ENCODE measurements around the gene REV3L.

Gene REV3L

GRCh38 chr6:111468329-111469012 lies 14.5 kb downstream of the REV3L start:
- no peaks in the 10 kb centered on the region for H4K20me1 ChIP-seq (ENCODE audit: insufficient read depth)
- no peak overlapping the region for H3K9ac ChIP-seq
- no peak overlapping the region for H3K4me2 ChIP-seq
- no peak overlapping the region for H3K27ac ChIP-seq
- no peak overlapping the region for H3K4me3 ChIP-seq (IDR thresholded peaks at IDR 0.05; ENCODE audit: insufficient read depth, low read depth, low read length)
- no peak for TF ChIP-seq CTCF (conservative IDR thresholded peaks at IDR 0.05; ENCODE audit: low read depth, low read length)
- no peak overlapping the region for H2AFZ ChIP-seq (ENCODE audit: low read depth)
- H3K4me1 ChIP-seq (ENCODE audit: low read depth, poor library complexity, severe bottlenecking) = peaks cover 6% of the 10 kb centered on the region
- H3K36me3 ChIP-seq (ENCODE audit: insufficient read depth) = no peaks in the 10 kb centered on the region
- H3K79me2 ChIP-seq (ENCODE audit: insufficient read depth, low read depth) = peaks cover 13% of the 10 kb centered on the region
- no peaks in the 10 kb centered on the region for H3K27me3 ChIP-seq (ENCODE audit: insufficient read depth, low read depth)

DNA sequence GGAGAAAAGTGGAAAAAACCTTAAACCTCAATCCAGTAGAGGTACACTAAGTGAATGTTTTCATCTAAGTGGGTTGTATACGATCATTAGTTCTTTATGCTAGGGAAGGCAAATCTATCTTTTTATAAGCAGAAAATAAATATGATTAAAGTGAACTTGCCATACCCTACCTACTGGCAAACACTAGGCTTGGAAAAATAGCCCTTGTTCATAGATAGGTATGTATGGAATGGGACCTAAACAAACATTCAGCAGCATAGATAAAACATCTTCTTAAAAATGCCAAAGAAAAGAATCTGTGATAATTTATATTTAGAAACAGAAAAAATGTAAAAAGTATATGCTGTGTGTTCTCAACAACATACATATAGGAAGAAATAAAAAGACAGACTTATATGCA lies 18.8 kb downstream of the REV3L start:
- Histone ChIP-seq H3K4me2 (no peak overlapping the region), H3K4me1 (ENCODE audit: low read depth, poor library complexity, severe bottlenecking) (peaks cover 11% of the 10 kb centered on the region), H3K79me2 (ENCODE audit: insufficient read depth, low read depth) (peaks cover 3% of the 10 kb centered on the region; the same call in 1 of the 2 replicates), H3K4me3 (IDR thresholded peaks at IDR 0.05; ENCODE audit: insufficient read depth, low read depth, low read length) (no peak overlapping the region), H4K20me1 (ENCODE audit: insufficient read depth) (no peaks in the 10 kb centered on the region), H3K36me3 (ENCODE audit: insufficient read depth) (no peaks in the 10 kb centered on the region), H3K27ac (no peak overlapping the region), H3K27me3 (ENCODE audit: insufficient read depth, low read depth) (no peaks in the 10 kb centered on the region), H2AFZ (ENCODE audit: low read depth) (no peak overlapping the region), H3K9ac (no peak overlapping the region)
- TF ChIP-seq CTCF (conservative IDR thresholded peaks at IDR 0.05; ENCODE audit: low read depth, low read length) = no peak

DNA sequence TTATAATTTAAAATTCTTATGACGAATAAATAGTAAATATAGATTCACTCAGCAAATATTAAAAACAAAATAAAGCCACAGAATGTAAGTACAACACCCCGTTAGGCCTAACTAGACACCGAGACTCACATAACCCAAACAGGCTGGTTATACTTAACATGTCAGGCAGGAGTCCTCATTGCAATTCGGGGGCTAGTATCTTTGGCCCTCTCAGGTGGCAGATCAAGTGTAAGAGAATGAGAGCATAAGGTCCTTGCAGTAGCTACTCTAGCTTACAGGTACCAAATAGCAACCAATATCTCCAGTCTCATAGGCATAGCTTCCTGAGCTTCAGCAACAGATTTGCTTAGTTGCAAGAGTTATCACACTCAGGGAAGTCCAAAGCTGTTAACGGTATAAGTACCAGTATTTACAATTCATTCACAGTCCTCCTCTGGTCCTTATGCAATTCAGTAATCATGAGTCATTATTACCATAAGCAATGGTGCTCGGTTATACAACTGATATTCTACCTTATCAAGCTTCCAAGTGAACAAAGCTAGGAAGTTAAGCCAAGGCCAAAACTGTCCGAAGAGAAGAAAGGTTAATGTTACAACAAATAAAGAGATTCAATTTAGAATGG lies 20.1 kb downstream of the REV3L start:
- Histone ChIP-seq H3K9ac (no peak overlapping the region), H3K36me3 (ENCODE audit: insufficient read depth) (no peaks in the 10 kb centered on the region), H3K27ac (no peak overlapping the region), H4K20me1 (ENCODE audit: insufficient read depth) (no peaks in the 10 kb centered on the region), H3K4me3 (IDR thresholded peaks at IDR 0.05; ENCODE audit: insufficient read depth, low read depth, low read length) (no peak overlapping the region), H3K27me3 (ENCODE audit: insufficient read depth, low read depth) (no peaks in the 10 kb centered on the region), H3K4me2 (no peak overlapping the region), H2AFZ (ENCODE audit: low read depth) (no peak overlapping the region), H3K79me2 (ENCODE audit: insufficient read depth, low read depth) (peaks cover 15% of the 10 kb centered on the region; the same call in 1 of the 2 replicates), H3K4me1 (ENCODE audit: low read depth, poor library complexity, severe bottlenecking) (peaks cover 11% of the 10 kb centered on the region)
- TF ChIP-seq CTCF (conservative IDR thresholded peaks at IDR 0.05; ENCODE audit: low read depth, low read length) = no peak

DNA sequence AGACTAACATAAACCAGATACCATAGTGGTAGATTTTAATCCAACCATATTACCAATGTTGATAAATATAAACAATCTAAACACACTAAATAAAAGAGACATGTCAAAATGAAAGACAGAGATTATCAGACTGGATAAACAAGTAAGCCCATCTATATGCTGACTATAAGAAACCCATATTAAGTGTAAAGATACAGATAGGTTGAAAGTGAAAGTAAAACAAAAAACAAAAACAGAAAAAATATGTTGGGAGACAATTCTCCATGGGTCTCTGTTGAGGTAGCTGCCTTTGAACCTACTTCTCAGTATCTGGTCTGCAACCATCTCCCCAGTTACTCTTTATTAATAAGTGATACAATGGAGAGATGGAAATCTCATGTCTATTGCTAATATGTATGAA lies 21.2 kb downstream of the REV3L start:
- H3K4me3 ChIP-seq (IDR thresholded peaks at IDR 0.05; ENCODE audit: insufficient read depth, low read depth, low read length) = no peak overlapping the region
- no peak overlapping the region for H2AFZ ChIP-seq (ENCODE audit: low read depth)
- peaks cover 23% of the 10 kb centered on the region; the same call in 1 of the 2 replicates for H3K79me2 ChIP-seq (ENCODE audit: insufficient read depth, low read depth)
- H3K9ac ChIP-seq = no peak overlapping the region
- H3K36me3 ChIP-seq (ENCODE audit: insufficient read depth) = no peaks in the 10 kb centered on the region
- H4K20me1 ChIP-seq (ENCODE audit: insufficient read depth) = 0 out of 2 replicates have a peak, but pooled peaks cover 3% of the 10 kb centered on the region
- H3K27ac ChIP-seq = no peak overlapping the region
- H3K4me1 ChIP-seq (ENCODE audit: low read depth, poor library complexity, severe bottlenecking) = peaks cover 11% of the 10 kb centered on the region
- peak overlapping the region; percentile 36; the same call in 1 of the 2 replicates for H3K4me2 ChIP-seq
- TF ChIP-seq CTCF (conservative IDR thresholded peaks at IDR 0.05; ENCODE audit: low read depth, low read length) = no peak
- no peaks in the 10 kb centered on the region for H3K27me3 ChIP-seq (ENCODE audit: insufficient read depth, low read depth)

All from KMS-11 (cell line).